Erythroblast (primary cell): ENCODE data around the gene TRPC4.

Experiments used
- DNase-seq, 2 experiments: peaks; one replicate each; lab custom pipeline; 2025; lab: John Stamatoyannopoulos, UW
- GATA1 ChIP-seq: IDR thresholded peaks from 2 replicates; pipeline ENCODE4 v1.6.1; 2011; ENCODE audit warnings: low read depth, mild to moderate bottlenecking, control low read depth, low read length, moderate library complexity
- POLR2A ChIP-seq: IDR thresholded peaks from 2 replicates; pipeline ENCODE4 v1.6.1; 2011; ENCODE audit warnings: mild to moderate bottlenecking, low read length

The TRPC4 gene

GRCh38 chr13:37775871-37776270 is 93.7 kb downstream of the TRPC4 start:
- DNase-seq, result no peak
- no peak for TF ChIP-seq POLR2A
- TF ChIP-seq GATA1, result no peak

- no peak for TF ChIP-seq POLR2A
- TF ChIP-seq GATA1, result no peak
- DNase-seq, result no peak
Measured at GRCh38 chr13:37772644-37773043, 96.9 kb downstream of the TRPC4 start.

GRCh38 chr13:37769545-37769944 is 100.0 kb downstream of the TRPC4 start:
- TF ChIP-seq POLR2A, result no peak
- TF ChIP-seq GATA1, result no peak
- DNase-seq, result no peak

- DNase-seq, result peak in 1 of 2 experiments; percentile 17
- TF ChIP-seq POLR2A, result no peak
- no peak for TF ChIP-seq GATA1
Measured at GRCh38 chr13:37769078-37769477, 100.5 kb downstream of the TRPC4 start.

- TF ChIP-seq POLR2A (no peak), GATA1 (no peak)
- DNase-seq, result no peak
Measured at GRCh38 chr13:37766502-37766901, 103.1 kb downstream of the TRPC4 start.

GRCh38 chr13:37755349-37755748 is 114.2 kb downstream of the TRPC4 start:
- TF ChIP-seq GATA1, result no peak
- TF ChIP-seq POLR2A, result no peak
- no peak for DNase-seq

- TF ChIP-seq POLR2A, result no peak
- no peak for TF ChIP-seq GATA1
- no peak for DNase-seq
Measured at GRCh38 chr13:37753776-37754175, 115.8 kb downstream of the TRPC4 start.

GRCh38 chr13:37752146-37752545 is 117.4 kb downstream of the TRPC4 start:
- DNase-seq, result no peak

GRCh38 chr13:37751025-37751424 is 118.5 kb downstream of the TRPC4 start:
- TF ChIP-seq GATA1 (no peak), POLR2A (no peak)
- DNase-seq, result no peak

More at GRCh38 chr13:37752146-37752545, 117.4 kb downstream of the TRPC4 start:
- TF ChIP-seq GATA1, result no peak
- TF ChIP-seq POLR2A, result no peak

- TF ChIP-seq GATA1, result no peak
- no peak for TF ChIP-seq POLR2A
- DNase-seq, result no peak
Measured at GRCh38 chr13:37748913-37749312, 120.7 kb downstream of the TRPC4 start.

- DNase-seq, result no peak
- TF ChIP-seq POLR2A (no peak), GATA1 (no peak)
Measured at GRCh38 chr13:37747071-37747612, 122.4 kb downstream of the TRPC4 start.

GRCh38 chr13:37741536-37741935 is 128.0 kb downstream of the TRPC4 start:
- no peak for DNase-seq
- no peak for TF ChIP-seq POLR2A
- no peak for TF ChIP-seq GATA1

- no peak for TF ChIP-seq GATA1
- TF ChIP-seq POLR2A, result no peak
- DNase-seq, result no peak
Measured at GRCh38 chr13:37736045-37736444, 133.5 kb downstream of the TRPC4 start.

GRCh38 chr13:37735293-37735692 is 134.3 kb downstream of the TRPC4 start:
- DNase-seq, result no peak
- TF ChIP-seq POLR2A, result no peak
- TF ChIP-seq GATA1, result no peak

- TF ChIP-seq GATA1, result no peak
- no peak for TF ChIP-seq POLR2A
Measured at GRCh38 chr13:37729876-37730275, 139.7 kb downstream of the TRPC4 start.

More at GRCh38 chr13:37729876-37730275, 139.7 kb downstream of the TRPC4 start:
- DNase-seq, result no peak
